Measurements from ENCODE around the gene KDM1B. TPM values are rescaled to one million over a fixed set of nuclear protein-coding genes. Genes with fewer than 3 reads are reported as not detected.

KDM1B gene
- polyA plus RNA-seq, 1 of the 3 experiments (the other 2 are of a cell fraction), result 9.4 TPM

DNA sequence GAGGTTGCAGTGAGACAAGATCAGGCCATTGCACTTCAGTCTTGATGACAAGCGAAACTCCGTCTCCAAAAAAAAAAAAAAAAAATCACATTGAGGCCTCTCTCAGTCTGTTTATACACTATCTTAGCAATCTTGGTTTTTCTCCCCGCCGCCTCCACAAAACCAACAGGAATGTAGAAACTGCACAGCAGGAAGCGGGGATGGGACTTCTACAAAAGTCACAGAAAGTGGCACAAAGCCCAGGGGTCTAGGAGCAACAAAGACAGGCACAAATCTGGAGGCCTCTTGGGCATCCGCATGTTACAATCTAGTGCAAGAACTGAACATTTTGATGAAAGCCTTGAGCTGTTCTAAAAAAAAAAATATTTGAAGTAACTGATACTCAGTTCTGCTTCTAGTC lies 48.6 kb downstream of the KDM1B start (continued):
- TF ChIP-seq YY1 (IDR thresholded peaks at IDR 0.05; ENCODE audit: low read depth), result no peak
- TF ChIP-seq MAX (IDR thresholded peaks at IDR 0.05; ENCODE audit: low read depth), result no peak
- TF ChIP-seq NFIC (IDR thresholded peaks at IDR 0.05; ENCODE audit: borderline replicate concordance), result no peak
- no peak for TF ChIP-seq JUND (IDR thresholded peaks at IDR 0.05)
- no peak for TF ChIP-seq RFX5 (IDR thresholded peaks at IDR 0.05; ENCODE audit: low read length)
- no peak for TF ChIP-seq SIN3A (IDR thresholded peaks at IDR 0.05; ENCODE audit: borderline replicate concordance, low read depth, low read length)

DNA sequence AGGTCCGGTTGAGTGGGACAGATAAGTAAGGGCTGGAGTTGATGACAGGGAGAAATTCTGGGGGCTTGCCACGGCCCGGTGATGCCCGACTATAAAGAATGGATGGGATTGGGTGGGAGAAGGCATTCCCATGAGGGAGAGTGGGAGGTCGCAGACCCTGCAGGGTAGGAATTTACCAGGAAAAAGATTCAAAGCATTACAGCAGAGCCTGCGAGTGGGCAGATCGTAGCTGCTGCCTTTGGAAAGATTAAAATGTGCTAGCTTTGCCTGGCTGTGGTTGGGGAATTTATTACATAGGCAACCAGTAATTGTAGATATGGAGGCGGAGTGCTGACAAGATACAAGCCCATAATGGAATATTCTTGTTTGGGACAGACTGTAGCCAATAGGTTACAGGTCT lies 49.5 kb downstream of the KDM1B start:
- DNase-seq, result no peak
- no peaks in the 10 kb centered on the region for H3K4me1 ChIP-seq (ENCODE audit: control insufficient read depth in 1 of 2, insufficient read depth in 2 of 2, low read depth in 1 of 2, low read length in 1 of 2)
- H3K9me2 ChIP-seq, result no peaks in the 10 kb centered on the region
- ChIA-PET POLR2A (no interaction called here), CTCF (interaction anchor here (1.1 kb wide), 1 partner anchor 9 kb away, joined by 3 read pairs; no protein-coding TSS in a partner anchor)
- WGBS (ENCODE audit: low lambda C conversion rate), result 87% methylated on average over 8 of the region's 8 CpGs
- H3K4me3 ChIP-seq (ENCODE audit: low read depth in 2 of 2, low read length in 1 of 2), result no peak overlapping the region
- no peaks in the 10 kb centered on the region for H3K27me3 ChIP-seq (ENCODE audit: insufficient read depth)
- H3K79me2 ChIP-seq (ENCODE audit: insufficient read depth), result no peaks in the 10 kb centered on the region
- no peak overlapping the region for H3K4me2 ChIP-seq
- peaks cover 0 to 5% of the 10 kb centered on the region in 2 experiments for H3K36me3 ChIP-seq (replicated peaks in 1 of 2; ENCODE audit: control insufficient read depth in 1 of 2, insufficient read depth in 2 of 2, low read length in 1 of 2)
- TF ChIP-seq FOXM1 (IDR thresholded peaks at IDR 0.05; ENCODE audit: low read depth), result no peak
- no peak overlapping the region for H3K27ac ChIP-seq (ENCODE audit: low read depth in 2 of 2, low read length in 1 of 2)
- no peak overlapping the region for H2AFZ ChIP-seq (ENCODE audit: low read depth)
- H4K20me1 ChIP-seq (ENCODE audit: insufficient read depth), result no peaks in the 10 kb centered on the region
- no peaks in the 10 kb centered on the region for H3K9me3 ChIP-seq
- no peaks in the 10 kb centered on the region for H3F3A ChIP-seq (replicated peaks; ENCODE audit: insufficient read depth)
- no peak overlapping the region for H3K9ac ChIP-seq

GRCh38 chr6:18206591-18206990 lies 51.4 kb downstream of the KDM1B start:
- CTCF ChIA-PET, result no interaction called here

More at GRCh38 chr6:18206591-18206990, 51.4 kb downstream of the KDM1B start:
- Histone ChIP-seq H3F3A (replicated peaks; ENCODE audit: insufficient read depth) (no peaks in the 10 kb centered on the region), H3K4me3 (ENCODE audit: low read depth in 2 of 2, low read length in 1 of 2) (no peak overlapping the region), H2AFZ (ENCODE audit: low read depth) (no peak overlapping the region), H3K9me2 (no peaks in the 10 kb centered on the region), H4K20me1 (ENCODE audit: insufficient read depth) (no peaks in the 10 kb centered on the region), H3K9me3 (no peaks in the 10 kb centered on the region), H3K4me1 (ENCODE audit: control insufficient read depth in 1 of 2, insufficient read depth in 2 of 2, low read depth in 1 of 2, low read length in 1 of 2) (no peaks in the 10 kb centered on the region), H3K27me3 (ENCODE audit: insufficient read depth) (no peaks in the 10 kb centered on the region), H3K27ac (ENCODE audit: low read depth in 2 of 2, low read length in 1 of 2) (no peak overlapping the region), H3K36me3 (replicated peaks in 1 of 2; ENCODE audit: control insufficient read depth in 1 of 2, insufficient read depth in 2 of 2, low read length in 1 of 2) (no peaks in the 10 kb centered on the region), H3K9ac (no peak overlapping the region), H3K79me2 (ENCODE audit: insufficient read depth) (no peaks in the 10 kb centered on the region), H3K4me2 (no peak overlapping the region)
- no peak for DNase-seq
- TF ChIP-seq REST (IDR thresholded peaks at IDR 0.05; ENCODE audit: low read depth, low read length) (no peak), TAF1 (IDR thresholded peaks at IDR 0.05; ENCODE audit: borderline replicate concordance, low read depth, low read length) (no peak), USF2 (IDR thresholded peaks at IDR 0.05; ENCODE audit: borderline replicate concordance, low read depth, low read length) (no peak), RCOR1 (IDR thresholded peaks at IDR 0.05; ENCODE audit: low read length) (no peak), NRF1 (IDR thresholded peaks at IDR 0.05; ENCODE audit: low read depth, low read length) (no peak), PBX3 (IDR thresholded peaks at IDR 0.05) (no peak), TCF12 (IDR thresholded peaks at IDR 0.05) (no peak)
- POLR2A ChIA-PET, result no interaction called here
- 91% methylated on average over 6 of the region's 6 CpGs for WGBS (ENCODE audit: low lambda C conversion rate)

All from SK-N-SH (cell line).